ENCODE data around the gene NKAIN2.

NKAIN2 gene

DNA sequence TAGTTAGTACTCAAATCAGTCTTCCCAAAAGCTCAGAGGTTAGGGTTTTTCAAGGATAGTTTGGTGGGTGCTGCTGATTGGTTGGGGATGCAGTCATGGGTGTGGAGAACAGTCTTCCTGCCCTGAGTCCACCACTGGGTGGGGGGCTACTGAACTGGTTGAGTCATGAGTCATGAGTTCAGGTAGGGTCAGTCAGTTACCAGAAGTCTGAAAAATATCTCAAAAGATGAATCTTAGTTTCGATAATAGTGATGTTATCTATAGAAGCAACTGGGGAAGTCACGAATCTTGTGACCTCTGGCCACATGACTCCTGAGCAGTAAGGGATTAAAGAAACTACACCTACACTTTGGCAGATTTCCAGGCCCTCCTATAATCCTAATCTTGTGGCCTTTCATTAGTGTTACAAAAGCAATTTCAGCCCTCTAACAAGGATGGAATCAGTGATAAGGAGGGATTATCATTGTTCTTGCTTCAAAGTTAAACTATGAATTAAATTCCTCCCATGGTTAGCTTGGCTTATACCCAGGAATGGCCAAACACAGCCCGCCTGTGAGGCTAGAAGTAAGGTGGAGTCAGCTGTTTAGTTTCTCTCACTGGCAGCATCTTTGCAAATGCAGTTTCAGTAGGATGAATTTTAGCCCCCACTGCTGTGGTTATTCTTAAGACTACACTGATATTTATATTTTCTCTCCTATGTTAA lies 33.3 kb upstream of the NKAIN2 start:
- DNase-seq (ENCODE audit: extremely low read depth, low read depth): no peak
- H3K4me3 ChIP-seq (replicated peaks; ENCODE audit: low read depth, low read length): no peak overlapping the region
- TF ChIP-seq, protein P1, sequence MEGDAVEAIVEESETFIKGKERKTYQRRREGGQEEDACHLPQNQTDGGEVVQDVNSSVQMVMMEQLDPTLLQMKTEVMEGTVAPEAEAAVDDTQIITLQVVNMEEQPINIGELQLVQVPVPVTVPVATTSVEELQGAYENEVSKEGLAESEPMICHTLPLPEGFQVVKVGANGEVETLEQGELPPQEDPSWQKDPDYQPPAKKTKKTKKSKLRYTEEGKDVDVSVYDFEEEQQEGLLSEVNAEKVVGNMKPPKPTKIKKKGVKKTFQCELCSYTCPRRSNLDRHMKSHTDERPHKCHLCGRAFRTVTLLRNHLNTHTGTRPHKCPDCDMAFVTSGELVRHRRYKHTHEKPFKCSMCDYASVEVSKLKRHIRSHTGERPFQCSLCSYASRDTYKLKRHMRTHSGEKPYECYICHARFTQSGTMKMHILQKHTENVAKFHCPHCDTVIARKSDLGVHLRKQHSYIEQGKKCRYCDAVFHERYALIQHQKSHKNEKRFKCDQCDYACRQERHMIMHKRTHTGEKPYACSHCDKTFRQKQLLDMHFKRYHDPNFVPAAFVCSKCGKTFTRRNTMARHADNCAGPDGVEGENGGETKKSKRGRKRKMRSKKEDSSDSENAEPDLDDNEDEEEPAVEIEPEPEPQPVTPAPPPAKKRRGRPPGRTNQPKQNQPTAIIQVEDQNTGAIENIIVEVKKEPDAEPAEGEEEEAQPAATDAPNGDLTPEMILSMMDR (IDR thresholded peaks at IDR 0.05; ENCODE audit: low read depth, low read length, missing control alignments): no peak

DNA sequence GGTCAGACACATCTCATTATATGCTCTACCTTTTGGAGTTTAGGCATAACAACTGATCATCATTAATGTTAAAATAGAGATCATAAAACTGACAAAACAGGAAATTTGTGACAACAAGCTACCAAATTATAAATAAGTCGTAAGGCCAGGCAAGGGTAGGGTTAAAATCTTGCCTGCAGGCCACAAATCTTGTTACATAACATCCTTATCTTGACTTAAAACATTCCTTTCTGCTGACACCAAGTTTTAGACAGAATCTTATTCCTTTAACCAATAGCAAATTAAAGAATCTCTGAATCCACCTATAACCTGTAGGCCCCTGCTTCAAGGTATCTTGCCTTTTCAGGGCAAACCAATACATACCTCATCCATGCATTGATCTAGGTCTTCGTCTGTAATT lies 32.5 kb upstream of the NKAIN2 start:
- TF ChIP-seq, protein P1 (IDR thresholded peaks at IDR 0.05; ENCODE audit: low read depth, low read length, missing control alignments): no peak
- DNase-seq (ENCODE audit: extremely low read depth, low read depth): no peak
- H3K4me3 ChIP-seq (replicated peaks; ENCODE audit: low read depth, low read length): no peak overlapping the region

DNA sequence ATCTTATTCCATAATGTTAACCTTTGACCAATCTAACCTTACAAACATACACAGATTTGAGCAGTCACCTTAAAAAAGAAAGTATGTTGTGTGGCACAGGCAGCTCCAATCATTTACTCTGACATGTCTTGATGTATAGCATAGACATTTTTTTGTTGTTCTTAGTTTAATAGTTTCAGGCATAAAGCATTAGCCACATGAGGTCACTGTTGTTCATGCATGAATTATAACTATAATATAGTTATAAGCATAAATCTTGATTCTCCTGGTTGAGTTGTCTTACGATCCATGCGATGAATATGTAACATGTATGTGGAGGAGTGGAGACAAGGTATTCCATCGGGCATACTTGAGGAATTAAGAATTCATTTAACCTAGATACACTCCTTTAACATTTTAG lies 26.1 kb upstream of the NKAIN2 start:
- TF ChIP-seq, protein P1 (IDR thresholded peaks at IDR 0.05; ENCODE audit: low read depth, low read length, missing control alignments): no peak
- no peak for DNase-seq (ENCODE audit: extremely low read depth, low read depth)
- H3K4me3 ChIP-seq (replicated peaks; ENCODE audit: low read depth, low read length): no peak overlapping the region

DNA sequence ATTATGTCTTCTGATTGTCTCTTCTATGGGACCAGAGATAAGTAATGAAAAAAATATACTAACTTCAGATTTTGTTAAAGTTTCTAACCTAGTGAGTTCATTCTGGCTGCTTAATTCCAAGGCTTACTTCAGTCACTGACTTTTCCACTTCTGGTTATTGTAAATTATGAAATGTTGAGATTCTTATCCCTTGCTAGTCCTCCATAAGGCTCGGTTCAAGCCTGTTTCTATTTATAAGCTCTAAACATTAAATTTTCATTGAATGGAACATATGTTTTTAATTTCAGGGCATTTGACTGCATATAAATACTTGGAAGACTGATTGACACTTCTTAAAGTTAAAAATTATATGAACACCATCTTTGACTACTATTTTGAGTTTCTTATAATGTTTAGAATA lies 23.6 kb upstream of the NKAIN2 start:
- TF ChIP-seq, protein P1 (IDR thresholded peaks at IDR 0.05; ENCODE audit: low read depth, low read length, missing control alignments): no peak
- DNase-seq (ENCODE audit: extremely low read depth, low read depth): no peak
- H3K4me3 ChIP-seq (replicated peaks; ENCODE audit: low read depth, low read length): no peak overlapping the region

DNA sequence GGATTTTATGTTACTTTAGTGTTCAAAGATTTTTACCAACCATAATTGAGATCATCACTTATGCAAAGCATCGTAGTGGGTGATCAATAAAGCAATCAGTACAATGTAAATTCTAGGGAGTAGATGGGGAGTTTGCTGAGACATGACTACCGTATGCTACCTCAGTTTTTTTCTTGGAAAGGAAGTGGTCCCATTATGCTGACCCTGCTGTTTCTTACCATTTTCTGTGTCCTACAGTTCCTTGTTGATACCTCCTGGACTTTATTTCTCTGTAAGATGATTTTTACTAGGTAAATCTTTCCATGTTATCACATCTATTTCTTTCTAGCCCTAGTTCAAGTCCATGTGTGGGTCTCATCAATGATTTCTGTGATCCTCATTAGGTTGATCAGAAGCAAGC lies 19.3 kb upstream of the NKAIN2 start:
- no peak overlapping the region for H3K4me3 ChIP-seq (replicated peaks; ENCODE audit: low read depth, low read length)
- DNase-seq (ENCODE audit: extremely low read depth, low read depth): no peak
- TF ChIP-seq, protein P1 (IDR thresholded peaks at IDR 0.05; ENCODE audit: low read depth, low read length, missing control alignments): no peak

DNA sequence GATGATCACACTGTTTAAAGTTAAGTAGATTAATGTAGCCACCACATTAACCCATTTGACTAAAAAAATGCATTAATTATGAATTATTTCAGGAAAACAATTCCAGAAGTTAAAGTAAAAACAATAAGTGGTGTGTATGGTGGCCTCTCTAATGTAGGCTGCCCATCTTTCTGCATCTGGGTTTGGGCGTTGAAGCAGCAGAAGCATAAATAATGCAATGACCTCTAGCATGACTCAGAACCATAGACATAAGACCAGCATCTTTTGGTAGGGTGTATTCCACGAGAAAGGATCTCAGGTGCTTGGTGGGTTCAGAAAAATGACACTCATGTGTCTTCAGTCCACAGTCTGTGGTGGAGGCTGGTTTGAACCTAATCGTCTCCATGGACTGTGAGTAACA lies 18.6 kb upstream of the NKAIN2 start:
- TF ChIP-seq, protein P1 (IDR thresholded peaks at IDR 0.05; ENCODE audit: low read depth, low read length, missing control alignments): no peak
- DNase-seq (ENCODE audit: extremely low read depth, low read depth): no peak
- H3K4me3 ChIP-seq (replicated peaks; ENCODE audit: low read depth, low read length): no peak overlapping the region

DNA sequence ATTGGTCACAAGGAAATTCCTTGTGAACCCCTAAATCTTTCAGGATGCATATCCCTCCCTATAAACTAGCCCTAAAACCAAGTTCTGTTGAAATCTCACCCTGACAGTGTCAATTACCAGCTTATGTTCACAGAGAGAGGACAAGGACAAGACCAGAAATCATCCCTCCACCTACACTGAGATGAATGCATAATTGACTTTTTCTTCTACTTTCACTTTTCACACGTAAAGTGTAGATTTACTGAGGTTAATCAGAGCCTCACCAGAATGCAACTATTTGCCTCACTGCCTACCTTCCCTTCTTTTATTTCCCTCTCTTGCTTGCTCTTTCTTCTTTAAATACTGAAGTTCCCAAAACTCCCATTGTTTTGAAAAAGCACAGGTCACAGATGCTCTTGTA lies 15.3 kb upstream of the NKAIN2 start:
- no peak overlapping the region for H3K4me3 ChIP-seq (replicated peaks; ENCODE audit: low read depth, low read length)
- TF ChIP-seq, protein P1 (IDR thresholded peaks at IDR 0.05; ENCODE audit: low read depth, low read length, missing control alignments): no peak
- no peak for DNase-seq (ENCODE audit: extremely low read depth, low read depth)

All from HFF-Myc (cell line).